ENCODE results near the gene TRAF3IP1.
"Not testable (repeated sequence)": the region's sequence is repeated elsewhere in the genome, so short reads cannot be mapped to it uniquely, and the experiment has no call there.

The TRAF3IP1 gene

GRCh38 chr2:238431456-238431855 is 111.1 kb downstream of the TRAF3IP1 start:
- no peak for DNase-seq

- DNase-seq = no peak
These were observed 113.1 kb downstream of the TRAF3IP1 start for GRCh38 chr2:238433300-238433915.

GRCh38 chr2:238433941-238434845 is 113.9 kb downstream of the TRAF3IP1 start:
- DNase-seq = no peak

GRCh38 chr2:238434846-238435751 is 114.8 kb downstream of the TRAF3IP1 start:
- DNase-seq = no peak

- DNase-seq = no peak
These were observed 115.4 kb downstream of the TRAF3IP1 start for GRCh38 chr2:238435752-238436096.

- no peak for DNase-seq
These were observed 118.8 kb downstream of the TRAF3IP1 start for GRCh38 chr2:238438856-238439849.

GRCh38 chr2:238439917-238440316 is 119.6 kb downstream of the TRAF3IP1 start:
- no peak for DNase-seq

GRCh38 chr2:238440331-238440730 is 120.0 kb downstream of the TRAF3IP1 start:
- DNase-seq = no peak

- DNase-seq = no peak
These were observed 120.4 kb downstream of the TRAF3IP1 start for GRCh38 chr2:238440767-238441166.

GRCh38 chr2:238441262-238442114 is 121.2 kb downstream of the TRAF3IP1 start:
- no peak for DNase-seq

GRCh38 chr2:238442257-238442656 is 121.9 kb downstream of the TRAF3IP1 start:
- DNase-seq = not testable (repeated sequence)

- no peak for DNase-seq
These were observed 123.9 kb downstream of the TRAF3IP1 start for GRCh38 chr2:238444242-238444641.

GRCh38 chr2:238445409-238446190 is 125.3 kb downstream of the TRAF3IP1 start:
- no peak for DNase-seq

GRCh38 chr2:238446371-238446770 is 126.1 kb downstream of the TRAF3IP1 start:
- DNase-seq = no peak

- DNase-seq = no peak
These were observed 128.0 kb downstream of the TRAF3IP1 start for GRCh38 chr2:238448031-238448955.

GRCh38 chr2:238449241-238449640 is 128.9 kb downstream of the TRAF3IP1 start:
- DNase-seq = no peak

- no peak for DNase-seq
These were observed 129.6 kb downstream of the TRAF3IP1 start for GRCh38 chr2:238449909-238450417.

- no peak for DNase-seq
These were observed 130.1 kb downstream of the TRAF3IP1 start for GRCh38 chr2:238450440-238450861.

Data from T-helper 9 cell (primary cell).